ENCODE measurements around the gene FAM111A. TPM values are rescaled to one million over a fixed set of nuclear protein-coding genes. Genes with fewer than 3 reads are reported as not detected.

FAM111A gene
- total and polyA plus RNA-seq, 9 of the 15 experiments (the other 6 are each of a cell fraction or from before 2014, with no cell fraction given), result 14.8 to 30.6 (median 20.1) TPM

- TF ChIP-seq PTBP1 (IDR thresholded peaks at IDR 0.05; ENCODE audit: low read depth, low read length) (no peak), KLF13 (tag; IDR thresholded peaks at IDR 0.05; ENCODE audit: borderline replicate concordance, low read depth) (peak; percentile 59; the same call in 1 of the 2 replicates), SMAD4 (CRISPR knock-in tag; conservative IDR thresholded peaks at IDR 0.05) (peak; percentile 76), SMARCC2 (IDR thresholded peaks at IDR 0.05; ENCODE audit: low read depth) (no peak), CBFB (CRISPR knock-in tag; IDR thresholded peaks at IDR 0.05) (peak; percentile 88), ZBTB5 (IDR thresholded peaks at IDR 0.05) (no peak), GABPB1 (CRISPR knock-in tag; IDR thresholded peaks at IDR 0.05) (peak; percentile 90), POLR2B (IDR thresholded peaks at IDR 0.05; ENCODE audit: low read depth, partially characterized antibody) (peak; percentile 28), ZNF277 (CRISPR knock-in tag; IDR thresholded peaks at IDR 0.05; ENCODE audit: borderline replicate concordance) (no peak), ATF1 (CRISPR knock-in tag; IDR thresholded peaks at IDR 0.05) (no peak), ATF1 (tag; IDR thresholded peaks at IDR 0.05) (peak; percentile 59), PHF8 (IDR thresholded peaks at IDR 0.05; ENCODE audit: borderline replicate concordance, low read length) (peak; percentile 25; the same call in 1 of the 2 replicates), THRB (CRISPR knock-in tag; conservative IDR thresholded peaks at IDR 0.05) (peak; percentile 70), E2F1 (CRISPR knock-in tag; IDR thresholded peaks at IDR 0.05) (peak; percentile 100), SREBF2 (CRISPR knock-in tag; IDR thresholded peaks at IDR 0.05) (peak; percentile 58; the same call in 1 of the 2 replicates), ZNF175 (CRISPR knock-in tag; IDR thresholded peaks at IDR 0.05; ENCODE audit: low read depth) (peak; percentile 79), MXD1 (CRISPR knock-in tag; IDR thresholded peaks at IDR 0.05; ENCODE audit: borderline replicate concordance, poor library complexity, severe bottlenecking) (no peak), SMARCE1 (IDR thresholded peaks at IDR 0.05) (peak; percentile 50; the same call in 1 of the 2 replicates), NCOA1 (IDR thresholded peaks at IDR 0.05; ENCODE audit: low read depth) (peak; percentile 25; the same call in 1 of the 2 replicates)
Observed at GRCh38 chr11:59144579-59145345, 2.1 kb downstream of the FAM111A start (continued).
